Measurements from ENCODE around the gene UHRF1.
A peak's percentile ranks its signal among the peaks of the same experiment; 100 is the strongest.

UHRF1 gene

GRCh38 chr19:4962085-4962619 lies 52.9 kb downstream of the UHRF1 start:
- DNase-seq (ENCODE audit: low read depth), result no peak
- H3K4me3 ChIP-seq (ENCODE audit: low read depth, low read length), result no peak overlapping the region
- TF ChIP-seq CTCF (IDR thresholded peaks at IDR 0.05; ENCODE audit: low read depth, low read length, missing control alignments), result no peak

GRCh38 chr19:4965061-4965460 lies 55.8 kb downstream of the UHRF1 start:
- H3K4me3 ChIP-seq (ENCODE audit: low read depth, low read length), result no peak overlapping the region
- no peak for DNase-seq (ENCODE audit: low read depth)
- no peak for TF ChIP-seq CTCF (IDR thresholded peaks at IDR 0.05; ENCODE audit: low read depth, low read length, missing control alignments)

- TF ChIP-seq CTCF (IDR thresholded peaks at IDR 0.05; ENCODE audit: low read depth, low read length, missing control alignments), result no peak
- H3K4me3 ChIP-seq (ENCODE audit: low read depth, low read length), result no peak overlapping the region
- no peak for DNase-seq (ENCODE audit: low read depth)
Observed at GRCh38 chr19:4966591-4966990, 57.3 kb downstream of the UHRF1 start.

- H3K4me3 ChIP-seq (ENCODE audit: low read depth, low read length), result peak overlapping the region; percentile 40
- no peak for DNase-seq (ENCODE audit: low read depth)
- no peak for TF ChIP-seq CTCF (IDR thresholded peaks at IDR 0.05; ENCODE audit: low read depth, low read length, missing control alignments)
Observed at GRCh38 chr19:4967738-4968461, 58.6 kb downstream of the UHRF1 start.

- no peak for TF ChIP-seq CTCF (IDR thresholded peaks at IDR 0.05; ENCODE audit: low read depth, low read length, missing control alignments)
- H3K4me3 ChIP-seq (ENCODE audit: low read depth, low read length), result peak within 1 kb of the TSS; percentile 86
- DNase-seq (ENCODE audit: low read depth), result peak; percentile 96
Observed at GRCh38 chr19:4968462-4969291, 59.4 kb downstream of the UHRF1 start, which contains the start of gene KDM4B. TSS of gene KDM4B (plus strand) at chr19:4969113. CDS start at chr19:5032891, 63,778 bp downstream.

- DNase-seq (ENCODE audit: low read depth), result no peak
- no peak for TF ChIP-seq CTCF (IDR thresholded peaks at IDR 0.05; ENCODE audit: low read depth, low read length, missing control alignments)
- peak overlapping the region; percentile 86 for H3K4me3 ChIP-seq (ENCODE audit: low read depth, low read length)
Observed at GRCh38 chr19:4969292-4969771, 60.0 kb downstream of the UHRF1 start.
